Stromal cell of bone marrow (primary cell): ENCODE measurements around the gene HHAT.

Experiments used
- DNase-seq: peaks from one replicate; pipeline ENCODE4 v3.0.0-alpha.2; 2012; ENCODE audit warnings: low read depth

The HHAT gene

GRCh38 chr1:210600421-210601159, 271.9 kb downstream of the HHAT start:
- DNase-seq, result no peak

- DNase-seq, result no peak
These were observed 274.4 kb downstream of the HHAT start for GRCh38 chr1:210603123-210603522.

- DNase-seq, result no peak
These were observed 276.4 kb downstream of the HHAT start for GRCh38 chr1:210605099-210605498.

- no peak for DNase-seq
These were observed 278.7 kb downstream of the HHAT start for GRCh38 chr1:210607361-210607760.

- DNase-seq, result no peak
These were observed 280.1 kb downstream of the HHAT start for GRCh38 chr1:210608767-210609166.

GRCh38 chr1:210616356-210616755, 287.7 kb downstream of the HHAT start:
- no peak for DNase-seq

- peak; percentile 20 for DNase-seq
These were observed 288.6 kb downstream of the HHAT start for GRCh38 chr1:210617293-210617692.

- no peak for DNase-seq
These were observed 289.7 kb downstream of the HHAT start for GRCh38 chr1:210618369-210618768.

- no peak for DNase-seq
These were observed 292.3 kb downstream of the HHAT start for GRCh38 chr1:210620867-210621488.

- no peak for DNase-seq
These were observed 293.0 kb downstream of the HHAT start for GRCh38 chr1:210621712-210622111.

- no peak for DNase-seq
These were observed 296.0 kb downstream of the HHAT start for GRCh38 chr1:210624722-210625121.

- DNase-seq, result no peak
These were observed 297.0 kb downstream of the HHAT start for GRCh38 chr1:210625715-210626114.

- peak; percentile 38 for DNase-seq
These were observed 297.6 kb downstream of the HHAT start for GRCh38 chr1:210626341-210626740.

- no peak for DNase-seq
These were observed 299.1 kb downstream of the HHAT start for GRCh38 chr1:210627755-210628154.

GRCh38 chr1:210629276-210629675, 300.6 kb downstream of the HHAT start:
- DNase-seq, result no peak

- no peak for DNase-seq
These were observed 302.7 kb downstream of the HHAT start for GRCh38 chr1:210631399-210631798.

GRCh38 chr1:210633140-210633539, 304.4 kb downstream of the HHAT start:
- DNase-seq, result no peak

GRCh38 chr1:210633636-210634035, 304.9 kb downstream of the HHAT start:
- DNase-seq, result no peak

GRCh38 chr1:210635108-210635507, 306.4 kb downstream of the HHAT start:
- no peak for DNase-seq

- DNase-seq, result no peak
These were observed 312.9 kb downstream of the HHAT start for GRCh38 chr1:210641582-210641981.

- no peak for DNase-seq
These were observed 317.0 kb downstream of the HHAT start for GRCh38 chr1:210645582-210646257.

- DNase-seq, result no peak
These were observed 317.5 kb downstream of the HHAT start for GRCh38 chr1:210646258-210646616.
